Glutamatergic neuron (in vitro differentiated cells): ENCODE results near the gene MPPE1. TPM values are rescaled to one million over a fixed set of nuclear protein-coding genes. Genes with fewer than 3 reads are reported as not detected.

Experiments used
- DNase-seq: peaks from one replicate; pipeline ENCODE4 v3.0.0; 2022
- H3K27ac Mint-ChIP-seq: one replicate; pipeline ENCODE4 v1.8.0; 2020; ENCODE audit warnings: mild to moderate bottlenecking, mixed read lengths, inconsistent platforms; ENCODE audit not compliant: unreplicated experiment
- H3K27me3 Mint-ChIP-seq: one replicate; pipeline ENCODE4 v1.8.0; 2020; ENCODE audit warnings: mild to moderate bottlenecking, moderate library complexity, mixed read lengths, inconsistent platforms; ENCODE audit not compliant: unreplicated experiment
- H3K36me3 Mint-ChIP-seq: one replicate; pipeline ENCODE4 v1.8.0; 2020; ENCODE audit warnings: mild to moderate bottlenecking, mixed read lengths, inconsistent platforms; ENCODE audit not compliant: unreplicated experiment
- H3K4me1 Mint-ChIP-seq: one replicate; pipeline ENCODE4 v1.8.0; 2020; ENCODE audit warnings: mild to moderate bottlenecking, low read depth, mixed read lengths, inconsistent platforms; ENCODE audit not compliant: unreplicated experiment
- H3K4me3 Mint-ChIP-seq: one replicate; pipeline ENCODE4 v1.8.0; 2020; ENCODE audit warnings: mild to moderate bottlenecking, mixed read lengths, inconsistent platforms; ENCODE audit not compliant: unreplicated experiment
- H3K9me3 Mint-ChIP-seq: one replicate; pipeline ENCODE4 v1.8.0; 2020; ENCODE audit warnings: mild to moderate bottlenecking, moderate library complexity, mixed read lengths, inconsistent platforms; ENCODE audit not compliant: unreplicated experiment
- total RNA-seq: library from RNA; stranded (reverse); fragmentation: NEBNext Ultra II Directional; extraction: Animal tissue kit (Norgen Biotek cat#: 25700); gene quantifications from one replicate; pipeline ENCODE4 v1.2.1, GENCODE V29; 2021; ENCODE audit not compliant: unreplicated experiment
- TF ChIP-seq, protein P1 (sequence below): fragments of 200-600 bp; sonication (generic); IDR thresholded peaks from one replicate; pipeline ENCODE4 v1.5.0; 2021; ENCODE audit not compliant: partially characterized antibody, unreplicated experiment

Gene MPPE1
- total RNA-seq, 1 donor from 2014 or later: 31.8 TPM

DNA sequence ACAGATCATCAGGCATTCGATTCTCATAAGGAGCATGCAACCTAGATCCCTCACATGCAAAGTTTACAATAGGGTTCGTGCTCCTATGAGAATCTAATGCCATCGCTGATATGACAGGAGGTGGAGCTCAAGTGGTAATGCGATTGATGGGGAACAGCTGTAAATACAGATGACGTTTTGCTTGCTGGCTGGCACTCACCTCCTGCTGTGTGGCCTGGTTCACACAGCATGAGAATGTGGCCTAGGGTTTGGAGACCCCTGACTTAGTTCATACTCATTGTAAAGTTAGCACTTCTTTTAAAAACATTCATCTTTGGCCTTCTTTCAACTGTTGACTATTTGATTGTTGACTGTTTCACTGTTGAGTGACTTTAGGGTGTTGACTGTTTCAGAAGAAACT, 65.6 kb downstream of the MPPE1 start:
- no peak for DNase-seq
- H3K27ac Mint-ChIP-seq: no peak overlapping the region

DNA sequence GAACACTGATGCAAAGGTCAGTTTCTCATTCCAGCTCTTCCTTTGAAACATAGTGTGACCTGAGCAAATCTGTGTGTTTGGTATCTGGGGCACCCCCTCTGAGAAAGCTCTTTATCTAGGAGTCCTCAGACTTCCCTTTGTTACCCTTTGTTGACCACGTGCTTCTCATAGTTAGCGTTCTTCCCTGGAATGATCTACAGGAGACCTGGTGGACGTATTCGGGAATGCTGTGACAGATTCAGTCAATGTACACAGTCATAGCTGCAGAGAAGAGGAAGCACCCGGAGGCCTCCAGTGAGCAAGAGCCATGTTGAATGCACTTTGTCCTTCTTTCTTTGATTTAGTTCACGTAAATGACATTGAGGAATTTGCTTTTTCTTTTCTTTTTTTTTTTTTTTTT, 67.6 kb downstream of the MPPE1 start:
- H3K4me3 Mint-ChIP-seq: no peak overlapping the region
- no peak for DNase-seq
- H3K9me3 Mint-ChIP-seq: peaks cover 4% of the 10 kb centered on the region
- peaks cover 3% of the 10 kb centered on the region for H3K27me3 Mint-ChIP-seq
- H3K4me1 Mint-ChIP-seq: peaks cover 7% of the 10 kb centered on the region
- H3K36me3 Mint-ChIP-seq: no peaks in the 10 kb centered on the region
- no peak overlapping the region for H3K27ac Mint-ChIP-seq
- TF ChIP-seq, protein P1, sequence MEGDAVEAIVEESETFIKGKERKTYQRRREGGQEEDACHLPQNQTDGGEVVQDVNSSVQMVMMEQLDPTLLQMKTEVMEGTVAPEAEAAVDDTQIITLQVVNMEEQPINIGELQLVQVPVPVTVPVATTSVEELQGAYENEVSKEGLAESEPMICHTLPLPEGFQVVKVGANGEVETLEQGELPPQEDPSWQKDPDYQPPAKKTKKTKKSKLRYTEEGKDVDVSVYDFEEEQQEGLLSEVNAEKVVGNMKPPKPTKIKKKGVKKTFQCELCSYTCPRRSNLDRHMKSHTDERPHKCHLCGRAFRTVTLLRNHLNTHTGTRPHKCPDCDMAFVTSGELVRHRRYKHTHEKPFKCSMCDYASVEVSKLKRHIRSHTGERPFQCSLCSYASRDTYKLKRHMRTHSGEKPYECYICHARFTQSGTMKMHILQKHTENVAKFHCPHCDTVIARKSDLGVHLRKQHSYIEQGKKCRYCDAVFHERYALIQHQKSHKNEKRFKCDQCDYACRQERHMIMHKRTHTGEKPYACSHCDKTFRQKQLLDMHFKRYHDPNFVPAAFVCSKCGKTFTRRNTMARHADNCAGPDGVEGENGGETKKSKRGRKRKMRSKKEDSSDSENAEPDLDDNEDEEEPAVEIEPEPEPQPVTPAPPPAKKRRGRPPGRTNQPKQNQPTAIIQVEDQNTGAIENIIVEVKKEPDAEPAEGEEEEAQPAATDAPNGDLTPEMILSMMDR: no peak

More for the DNA sequence above, 65.6 kb downstream of the MPPE1 start:
- peaks cover 3% of the 10 kb centered on the region for H3K27me3 Mint-ChIP-seq
- H3K4me3 Mint-ChIP-seq: no peak overlapping the region
- TF ChIP-seq, protein P1: no peak
- peaks cover 4% of the 10 kb centered on the region for H3K9me3 Mint-ChIP-seq
- peaks cover 11% of the 10 kb centered on the region for H3K4me1 Mint-ChIP-seq
- H3K36me3 Mint-ChIP-seq: no peaks in the 10 kb centered on the region

DNA sequence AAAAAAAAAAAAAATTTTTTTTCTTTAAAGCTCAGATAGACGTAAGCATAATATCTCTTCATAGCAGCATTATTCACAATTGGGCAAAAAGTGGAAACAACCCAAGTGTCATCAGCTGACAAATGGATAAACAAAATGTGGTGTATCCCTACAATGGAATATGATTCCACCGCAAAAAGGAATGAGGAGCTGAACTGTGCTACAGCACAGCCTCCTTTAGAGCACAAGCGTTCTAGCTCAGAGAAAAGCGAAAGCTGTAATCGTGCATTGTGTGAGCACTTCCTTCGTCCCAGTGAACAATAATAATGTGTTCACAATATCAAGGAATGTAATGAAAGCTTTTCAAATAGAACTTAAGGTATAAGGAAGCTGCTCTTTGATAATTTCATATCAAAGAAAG, 68.6 kb downstream of the MPPE1 start:
- peaks cover 3% of the 10 kb centered on the region for H3K9me3 Mint-ChIP-seq
- DNase-seq: no peak
- no peak overlapping the region for H3K4me3 Mint-ChIP-seq
- H3K27me3 Mint-ChIP-seq: peaks cover 3% of the 10 kb centered on the region
- no peaks in the 10 kb centered on the region for H3K36me3 Mint-ChIP-seq
- TF ChIP-seq, protein P1: no peak
- no peak overlapping the region for H3K27ac Mint-ChIP-seq
- peaks cover 3% of the 10 kb centered on the region for H3K4me1 Mint-ChIP-seq

DNA sequence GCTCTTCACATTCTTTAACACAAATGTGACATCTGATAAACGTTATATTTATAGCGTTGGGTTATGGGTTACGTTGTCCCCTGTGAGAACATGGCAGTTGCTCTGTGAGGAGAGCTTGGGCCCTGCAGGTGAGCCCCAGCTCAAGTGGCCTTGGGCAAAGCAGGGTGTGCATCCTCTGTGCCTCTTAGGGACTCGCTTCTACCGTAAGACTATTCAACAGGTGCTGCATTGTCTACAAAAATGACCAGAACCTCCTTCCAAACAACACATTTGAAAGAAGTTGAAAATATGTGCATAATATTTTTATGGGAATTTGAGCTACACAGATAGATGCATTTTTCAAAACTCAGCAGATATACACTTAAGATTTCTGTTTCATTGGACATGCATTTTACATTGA, 73.3 kb downstream of the MPPE1 start:
- Mint-ChIP-seq H3K36me3 (no peaks in the 10 kb centered on the region), H3K9me3 (peaks cover 2% of the 10 kb centered on the region)

More for the DNA sequence above, 73.3 kb downstream of the MPPE1 start:
- H3K27me3 Mint-ChIP-seq: no peaks in the 10 kb centered on the region
- H3K4me3 Mint-ChIP-seq: no peak overlapping the region
- no peak overlapping the region for H3K27ac Mint-ChIP-seq
- no peak for DNase-seq
- TF ChIP-seq, protein P1: no peak
- H3K4me1 Mint-ChIP-seq: peaks cover 1% of the 10 kb centered on the region

Other genes starting within 250 kb of the MPPE1 start
- 52.5 TPM for gene GNAL, start 219.1 kb downstream of the MPPE1 start, total RNA-seq
- gene CHMP1B, start 56.9 kb downstream of the MPPE1 start, total RNA-seq: 56.1 TPM
- gene IMPA2, start 73.2 kb upstream of the MPPE1 start, total RNA-seq: 103 TPM
- 0.17 TPM for gene ANKRD62, start 185.5 kb upstream of the MPPE1 start, total RNA-seq